K562 (cell line): ENCODE results near the gene CHMP5. TPM values are rescaled to one million over a fixed set of nuclear protein-coding genes. Genes with fewer than 3 reads are reported as not detected.

Experiments
- PYGO2 ChIP-seq: fragments of 450-650 bp; IDR thresholded peaks from 2 replicates; pipeline ENCODE4 v1.6.1; 2016; ENCODE audit warnings: mild to moderate bottlenecking, missing genetic modification characterization, moderate library complexity, missing compliant biosample characterization
- polyA plus RNA-seq, 8 experiments: library from polyadenylated mRNA; depleted of rRNA in 4 of 8; stranded (reverse) in 5 of 8; unstranded in 3 of 8; fragments of >200 nt; fragmentation: Nextera tagmentation in 2 of 8; fragmentation: Illumina TruSeq in 1 of 8; extraction: Ambion mirVana in 2 of 8; extraction: Trizol in 1 of 8; gene quantifications; 2 replicates each; pipeline versions ENCODE4 v1.2.1 to v1.2.3, GENCODE V29; 2011 to 2014; ENCODE audit warnings: inconsistent platforms in 1 of 8, missing spikeins in 1 of 8
- total RNA-seq, 7 experiments: library from RNA; depleted of rRNA in 6 of 7; stranded (reverse); fragments of >200 nt in 6 of 7; fragmentation: Illumina TruSeq in 2 of 7; extraction: Trizol in 2 of 7; gene quantifications; 2 replicates each; pipeline versions ENCODE4 v1.2.1 to v1.2.3, GENCODE V29; 2011 to 2021; ENCODE audit warnings: low replicate concordance in 1 of 7
- TF ChIP-seq, protein P1 (sequence below): fragments of 450-650 bp; IDR thresholded peaks from 2 replicates; pipeline ENCODE4 v1.6.1; 2018; ENCODE audit not compliant: partially characterized antibody
- TF ChIP-seq, protein P2 (sequence below): fragments of 200-800 bp; sonication (Bioruptor generic); IDR thresholded peaks from 2 replicates; pipeline ENCODE4 v1.6.1; 2017; ENCODE audit warnings: missing genetic modification characterization, missing compliant biosample characterization
- TF ChIP-seq, protein P3 (sequence below): sonication (generic); formaldehyde crosslinking; IDR thresholded peaks from 2 replicates; pipeline ENCODE4 v1.8.0; 2022; ENCODE audit warnings: mild to moderate bottlenecking, missing genetic modification reagents
- TF ChIP-seq, protein P4 (sequence below): fragments of 450-650 bp; IDR thresholded peaks from 2 replicates; pipeline ENCODE4 v1.6.1; 2014; ENCODE audit warnings: low read depth, mild to moderate bottlenecking, moderate library complexity, borderline replicate concordance
- TF ChIP-seq, protein P5 (sequence below): fragments of 250-450 bp; sonication (Bioruptor Pico); IDR thresholded peaks from 2 replicates; pipeline ENCODE4 v1.4.0; 2020; ENCODE audit warnings: mild to moderate bottlenecking, moderate library complexity

CHMP5 gene
- total and polyA plus RNA-seq, 9 of the 15 experiments (the other 6 are each of a cell fraction or from before 2014, with no cell fraction given) = 36.0 to 105 (median 54.9) TPM

DNA sequence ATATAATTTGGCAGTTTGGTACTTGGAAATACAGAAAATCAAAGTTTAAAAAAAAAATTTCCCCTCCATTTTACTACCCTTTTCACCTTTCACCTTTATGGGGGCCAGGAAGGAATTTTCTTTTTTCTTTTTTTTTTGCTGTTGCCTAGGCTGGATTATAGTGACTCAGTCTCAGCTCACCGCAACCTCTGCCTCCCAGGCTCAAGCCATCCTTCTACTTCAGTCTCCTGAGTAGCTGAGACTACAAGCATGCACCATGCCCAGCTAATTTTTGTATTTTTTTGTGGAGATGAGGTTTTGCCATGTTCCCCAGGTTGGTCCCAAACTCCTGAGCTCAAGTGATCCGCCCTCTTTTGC lies 9.1 kb downstream of the CHMP5 start (continued):
- TF ChIP-seq, protein P1, sequence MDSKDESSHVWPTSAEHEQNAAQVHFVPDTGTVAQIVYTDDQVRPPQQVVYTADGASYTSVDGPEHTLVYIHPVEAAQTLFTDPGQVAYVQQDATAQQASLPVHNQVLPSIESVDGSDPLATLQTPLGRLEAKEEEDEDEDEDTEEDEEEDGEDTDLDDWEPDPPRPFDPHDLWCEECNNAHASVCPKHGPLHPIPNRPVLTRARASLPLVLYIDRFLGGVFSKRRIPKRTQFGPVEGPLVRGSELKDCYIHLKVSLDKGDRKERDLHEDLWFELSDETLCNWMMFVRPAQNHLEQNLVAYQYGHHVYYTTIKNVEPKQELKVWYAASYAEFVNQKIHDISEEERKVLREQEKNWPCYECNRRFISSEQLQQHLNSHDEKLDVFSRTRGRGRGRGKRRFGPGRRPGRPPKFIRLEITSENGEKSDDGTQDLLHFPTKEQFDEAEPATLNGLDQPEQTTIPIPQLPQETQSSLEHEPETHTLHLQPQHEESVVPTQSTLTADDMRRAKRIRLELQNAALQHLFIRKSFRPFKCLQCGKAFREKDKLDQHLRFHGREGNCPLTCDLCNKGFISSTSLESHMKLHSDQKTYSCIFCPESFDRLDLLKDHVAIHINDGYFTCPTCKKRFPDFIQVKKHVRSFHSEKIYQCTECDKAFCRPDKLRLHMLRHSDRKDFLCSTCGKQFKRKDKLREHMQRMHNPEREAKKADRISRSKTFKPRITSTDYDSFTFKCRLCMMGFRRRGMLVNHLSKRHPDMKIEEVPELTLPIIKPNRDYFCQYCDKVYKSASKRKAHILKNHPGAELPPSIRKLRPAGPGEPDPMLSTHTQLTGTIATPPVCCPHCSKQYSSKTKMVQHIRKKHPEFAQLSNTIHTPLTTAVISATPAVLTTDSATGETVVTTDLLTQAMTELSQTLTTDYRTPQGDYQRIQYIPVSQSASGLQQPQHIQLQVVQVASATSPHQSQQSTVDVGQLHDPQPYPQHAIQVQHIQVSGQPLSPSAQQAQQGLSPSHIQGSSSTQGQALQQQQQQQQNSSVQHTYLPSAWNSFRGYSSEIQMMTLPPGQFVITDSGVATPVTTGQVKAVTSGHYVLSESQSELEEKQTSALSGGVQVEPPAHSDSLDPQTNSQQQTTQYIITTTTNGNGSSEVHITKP = no peak
- TF ChIP-seq, protein P2, sequence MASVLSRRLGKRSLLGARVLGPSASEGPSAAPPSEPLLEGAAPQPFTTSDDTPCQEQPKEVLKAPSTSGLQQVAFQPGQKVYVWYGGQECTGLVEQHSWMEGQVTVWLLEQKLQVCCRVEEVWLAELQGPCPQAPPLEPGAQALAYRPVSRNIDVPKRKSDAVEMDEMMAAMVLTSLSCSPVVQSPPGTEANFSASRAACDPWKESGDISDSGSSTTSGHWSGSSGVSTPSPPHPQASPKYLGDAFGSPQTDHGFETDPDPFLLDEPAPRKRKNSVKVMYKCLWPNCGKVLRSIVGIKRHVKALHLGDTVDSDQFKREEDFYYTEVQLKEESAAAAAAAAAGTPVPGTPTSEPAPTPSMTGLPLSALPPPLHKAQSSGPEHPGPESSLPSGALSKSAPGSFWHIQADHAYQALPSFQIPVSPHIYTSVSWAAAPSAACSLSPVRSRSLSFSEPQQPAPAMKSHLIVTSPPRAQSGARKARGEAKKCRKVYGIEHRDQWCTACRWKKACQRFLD = no peak
- TF ChIP-seq, protein P3, sequence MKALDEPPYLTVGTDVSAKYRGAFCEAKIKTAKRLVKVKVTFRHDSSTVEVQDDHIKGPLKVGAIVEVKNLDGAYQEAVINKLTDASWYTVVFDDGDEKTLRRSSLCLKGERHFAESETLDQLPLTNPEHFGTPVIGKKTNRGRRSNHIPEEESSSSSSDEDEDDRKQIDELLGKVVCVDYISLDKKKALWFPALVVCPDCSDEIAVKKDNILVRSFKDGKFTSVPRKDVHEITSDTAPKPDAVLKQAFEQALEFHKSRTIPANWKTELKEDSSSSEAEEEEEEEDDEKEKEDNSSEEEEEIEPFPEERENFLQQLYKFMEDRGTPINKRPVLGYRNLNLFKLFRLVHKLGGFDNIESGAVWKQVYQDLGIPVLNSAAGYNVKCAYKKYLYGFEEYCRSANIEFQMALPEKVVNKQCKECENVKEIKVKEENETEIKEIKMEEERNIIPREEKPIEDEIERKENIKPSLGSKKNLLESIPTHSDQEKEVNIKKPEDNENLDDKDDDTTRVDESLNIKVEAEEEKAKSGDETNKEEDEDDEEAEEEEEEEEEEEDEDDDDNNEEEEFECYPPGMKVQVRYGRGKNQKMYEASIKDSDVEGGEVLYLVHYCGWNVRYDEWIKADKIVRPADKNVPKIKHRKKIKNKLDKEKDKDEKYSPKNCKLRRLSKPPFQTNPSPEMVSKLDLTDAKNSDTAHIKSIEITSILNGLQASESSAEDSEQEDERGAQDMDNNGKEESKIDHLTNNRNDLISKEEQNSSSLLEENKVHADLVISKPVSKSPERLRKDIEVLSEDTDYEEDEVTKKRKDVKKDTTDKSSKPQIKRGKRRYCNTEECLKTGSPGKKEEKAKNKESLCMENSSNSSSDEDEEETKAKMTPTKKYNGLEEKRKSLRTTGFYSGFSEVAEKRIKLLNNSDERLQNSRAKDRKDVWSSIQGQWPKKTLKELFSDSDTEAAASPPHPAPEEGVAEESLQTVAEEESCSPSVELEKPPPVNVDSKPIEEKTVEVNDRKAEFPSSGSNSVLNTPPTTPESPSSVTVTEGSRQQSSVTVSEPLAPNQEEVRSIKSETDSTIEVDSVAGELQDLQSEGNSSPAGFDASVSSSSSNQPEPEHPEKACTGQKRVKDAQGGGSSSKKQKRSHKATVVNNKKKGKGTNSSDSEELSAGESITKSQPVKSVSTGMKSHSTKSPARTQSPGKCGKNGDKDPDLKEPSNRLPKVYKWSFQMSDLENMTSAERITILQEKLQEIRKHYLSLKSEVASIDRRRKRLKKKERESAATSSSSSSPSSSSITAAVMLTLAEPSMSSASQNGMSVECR (CRISPR knock-in tag) = no peak
- no peak for TF ChIP-seq PYGO2 (tag)
- TF ChIP-seq, protein P4, sequence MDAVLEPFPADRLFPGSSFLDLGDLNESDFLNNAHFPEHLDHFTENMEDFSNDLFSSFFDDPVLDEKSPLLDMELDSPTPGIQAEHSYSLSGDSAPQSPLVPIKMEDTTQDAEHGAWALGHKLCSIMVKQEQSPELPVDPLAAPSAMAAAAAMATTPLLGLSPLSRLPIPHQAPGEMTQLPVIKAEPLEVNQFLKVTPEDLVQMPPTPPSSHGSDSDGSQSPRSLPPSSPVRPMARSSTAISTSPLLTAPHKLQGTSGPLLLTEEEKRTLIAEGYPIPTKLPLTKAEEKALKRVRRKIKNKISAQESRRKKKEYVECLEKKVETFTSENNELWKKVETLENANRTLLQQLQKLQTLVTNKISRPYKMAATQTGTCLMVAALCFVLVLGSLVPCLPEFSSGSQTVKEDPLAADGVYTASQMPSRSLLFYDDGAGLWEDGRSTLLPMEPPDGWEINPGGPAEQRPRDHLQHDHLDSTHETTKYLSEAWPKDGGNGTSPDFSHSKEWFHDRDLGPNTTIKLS = no peak
- TF ChIP-seq, protein P5, sequence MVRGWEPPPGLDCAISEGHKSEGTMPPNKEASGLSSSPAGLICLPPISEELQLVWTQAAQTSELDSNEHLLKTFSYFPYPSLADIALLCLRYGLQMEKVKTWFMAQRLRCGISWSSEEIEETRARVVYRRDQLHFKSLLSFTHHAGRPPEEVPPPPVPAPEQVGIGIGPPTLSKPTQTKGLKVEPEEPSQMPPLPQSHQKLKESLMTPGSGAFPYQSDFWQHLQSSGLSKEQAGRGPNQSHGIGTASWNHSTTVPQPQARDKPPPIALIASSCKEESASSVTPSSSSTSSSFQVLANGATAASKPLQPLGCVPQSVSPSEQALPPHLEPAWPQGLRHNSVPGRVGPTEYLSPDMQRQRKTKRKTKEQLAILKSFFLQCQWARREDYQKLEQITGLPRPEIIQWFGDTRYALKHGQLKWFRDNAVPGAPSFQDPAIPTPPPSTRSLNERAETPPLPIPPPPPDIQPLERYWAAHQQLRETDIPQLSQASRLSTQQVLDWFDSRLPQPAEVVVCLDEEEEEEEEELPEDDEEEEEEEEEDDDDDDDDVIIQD (CRISPR knock-in tag) = no peak
